RPMI8226 (cell line): Measurements from ENCODE around the gene RAP2A.
A peak's percentile ranks its signal among the peaks of the same experiment; 100 is the strongest.

Experiments used
- DNase-seq: peaks from one replicate; pipeline ENCODE4 v3.0.0-alpha.2; 2015

RAP2A gene

GRCh38 chr13:97456047-97456446 is 22.1 kb downstream of the RAP2A start:
- DNase-seq = no peak

GRCh38 chr13:97459215-97459777 is 25.3 kb downstream of the RAP2A start:
- peak; percentile 11 for DNase-seq

- peak; percentile 71 for DNase-seq
Observed at GRCh38 chr13:97460004-97460775, 26.2 kb downstream of the RAP2A start.

- no peak for DNase-seq
Observed at GRCh38 chr13:97460853-97461252, 26.9 kb downstream of the RAP2A start.

GRCh38 chr13:97464561-97464960 is 30.6 kb downstream of the RAP2A start:
- DNase-seq = no peak

GRCh38 chr13:97466722-97467121 is 32.8 kb downstream of the RAP2A start:
- no peak for DNase-seq

- DNase-seq = no peak
Observed at GRCh38 chr13:97468331-97468730, 34.4 kb downstream of the RAP2A start.

GRCh38 chr13:97471711-97472110 is 37.7 kb downstream of the RAP2A start:
- no peak for DNase-seq

- no peak for DNase-seq
Observed at GRCh38 chr13:97474349-97474980, 40.5 kb downstream of the RAP2A start.

GRCh38 chr13:97475011-97475410 is 41.0 kb downstream of the RAP2A start:
- DNase-seq = no peak

GRCh38 chr13:97477844-97478243 is 43.9 kb downstream of the RAP2A start:
- no peak for DNase-seq

GRCh38 chr13:97478247-97478646 is 44.3 kb downstream of the RAP2A start:
- no peak for DNase-seq

- no peak for DNase-seq
Observed at GRCh38 chr13:97483465-97483864, 49.5 kb downstream of the RAP2A start.

GRCh38 chr13:97484301-97484700 is 50.3 kb downstream of the RAP2A start:
- DNase-seq = no peak

- no peak for DNase-seq
Observed at GRCh38 chr13:97485320-97485719, 51.4 kb downstream of the RAP2A start.

GRCh38 chr13:97490702-97491307 is 56.8 kb downstream of the RAP2A start:
- no peak for DNase-seq

- no peak for DNase-seq
Observed at GRCh38 chr13:97491452-97491851, 57.5 kb downstream of the RAP2A start.

GRCh38 chr13:97492257-97492656 is 58.3 kb downstream of the RAP2A start:
- no peak for DNase-seq

GRCh38 chr13:97492684-97493371 is 58.9 kb downstream of the RAP2A start:
- no peak for DNase-seq

GRCh38 chr13:97493456-97493855 is 59.5 kb downstream of the RAP2A start:
- no peak for DNase-seq

GRCh38 chr13:97495678-97496077 is 61.7 kb downstream of the RAP2A start:
- no peak for DNase-seq

- no peak for DNase-seq
Observed at GRCh38 chr13:97496511-97496910, 62.5 kb downstream of the RAP2A start.

- no peak for DNase-seq
Observed at GRCh38 chr13:97497400-97497799, 63.4 kb downstream of the RAP2A start.
